GM21447 (cell line): Measurements from ENCODE around the gene LHFPL2.

Source experiments
- ATAC-seq: cut with Tn5 transposase; IDR thresholded peaks from one replicate; pipeline ENCODE4 v1.9.1; 2021; ENCODE audit not compliant: unreplicated experiment

Gene LHFPL2

DNA sequence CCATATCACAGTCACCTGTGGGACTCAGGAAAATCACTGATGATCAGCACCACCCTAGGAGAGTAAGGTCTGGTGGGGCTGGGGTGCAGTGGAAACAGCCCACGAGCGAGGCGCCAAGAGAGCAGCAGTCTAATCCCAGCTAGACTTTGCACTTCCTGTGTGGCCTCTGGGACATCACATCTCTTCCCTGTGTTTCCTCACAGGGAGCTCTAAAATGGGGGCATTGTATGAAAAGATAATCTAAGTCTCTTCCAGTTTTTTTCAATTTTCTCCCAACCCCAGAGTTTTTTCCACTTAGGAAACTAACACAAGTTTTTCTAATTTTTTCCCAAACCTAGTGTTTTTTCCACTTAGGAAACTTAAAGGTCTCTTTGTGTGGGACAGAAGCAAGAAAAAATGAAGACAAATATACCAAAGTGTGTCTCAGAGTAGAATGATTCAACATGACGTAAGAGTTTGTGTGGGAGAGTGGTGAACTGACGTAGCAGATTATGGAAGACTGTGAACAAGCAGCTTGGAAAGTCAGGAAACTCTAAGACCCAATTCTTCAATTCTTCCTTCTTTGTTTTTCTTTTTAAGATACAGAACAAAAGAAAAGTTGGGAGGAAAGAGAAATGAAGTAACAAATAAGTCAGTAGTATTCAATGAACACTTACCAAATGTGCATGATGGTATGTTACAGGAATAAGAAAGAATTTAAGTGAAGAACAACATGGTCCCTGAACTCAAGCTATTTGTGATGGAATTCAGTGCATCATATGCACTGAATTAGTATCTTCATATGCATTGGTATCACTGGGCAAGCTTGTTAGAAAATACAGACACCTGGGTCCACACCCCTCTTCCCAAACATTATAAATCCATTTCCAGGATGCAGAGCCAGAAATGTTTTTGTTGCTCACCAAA lies 51.3 kb downstream of the LHFPL2 start:
- ATAC-seq, result no peak

DNA sequence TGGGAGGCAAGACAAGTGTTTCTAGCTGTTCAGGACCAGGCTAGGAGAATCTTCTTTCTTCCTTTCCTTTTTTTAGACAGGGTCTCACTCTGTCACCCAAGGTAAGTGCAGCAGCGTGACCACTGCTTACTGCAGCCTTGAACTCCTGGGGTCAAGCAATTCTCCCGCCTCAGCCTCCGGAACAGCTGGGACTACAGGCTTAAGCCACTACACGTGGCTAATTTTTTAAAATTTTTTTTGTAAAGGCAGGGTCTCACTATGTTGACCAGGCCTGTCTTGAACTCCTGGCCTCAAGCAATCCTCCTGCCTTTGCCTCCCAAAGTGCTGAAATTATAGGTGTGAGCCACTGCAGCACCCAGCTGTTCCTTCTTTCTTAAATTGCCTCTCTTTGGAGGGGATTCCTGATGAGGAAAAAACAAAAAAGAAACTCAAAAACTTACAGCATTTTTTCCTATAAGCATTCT lies 53.1 kb downstream of the LHFPL2 start:
- ATAC-seq, result no peak

GRCh38 chr5:78594610-78595457 lies 53.7 kb downstream of the LHFPL2 start:
- no peak for ATAC-seq

- no peak for ATAC-seq
Observed at GRCh38 chr5:78594021-78594420, 54.6 kb downstream of the LHFPL2 start.

- no peak for ATAC-seq
Observed at GRCh38 chr5:78593465-78593864, 55.1 kb downstream of the LHFPL2 start.

DNA sequence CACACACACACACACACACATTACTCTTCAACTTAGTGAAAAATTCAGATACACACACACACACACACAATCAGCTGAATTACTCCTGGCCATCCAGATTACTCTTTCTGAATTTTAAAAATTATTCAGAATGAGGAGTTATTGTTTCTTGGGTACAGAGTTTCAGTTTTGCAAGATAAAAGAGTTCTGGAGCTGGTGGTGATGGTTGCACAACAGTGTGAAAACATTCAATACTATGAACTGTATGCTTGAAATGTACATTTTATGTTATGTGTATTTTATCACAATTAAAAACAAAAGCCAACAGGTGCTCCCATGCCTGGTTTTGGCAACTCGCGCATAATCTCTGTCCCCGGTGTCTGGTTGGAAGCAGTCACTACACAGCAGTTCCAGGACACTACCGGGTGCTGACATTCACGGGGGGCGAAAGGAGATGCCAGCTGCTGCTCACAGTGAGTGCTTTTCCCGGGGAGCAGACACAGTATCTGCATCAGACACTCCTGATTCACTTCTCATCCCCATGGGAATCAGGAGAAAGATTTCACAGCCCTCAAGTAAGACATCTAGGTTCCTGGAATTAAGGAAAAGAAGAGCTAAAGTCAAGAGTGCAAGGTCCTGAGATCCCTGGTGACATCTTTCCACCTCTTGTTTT lies 55.7 kb downstream of the LHFPL2 start:
- no peak for ATAC-seq

DNA sequence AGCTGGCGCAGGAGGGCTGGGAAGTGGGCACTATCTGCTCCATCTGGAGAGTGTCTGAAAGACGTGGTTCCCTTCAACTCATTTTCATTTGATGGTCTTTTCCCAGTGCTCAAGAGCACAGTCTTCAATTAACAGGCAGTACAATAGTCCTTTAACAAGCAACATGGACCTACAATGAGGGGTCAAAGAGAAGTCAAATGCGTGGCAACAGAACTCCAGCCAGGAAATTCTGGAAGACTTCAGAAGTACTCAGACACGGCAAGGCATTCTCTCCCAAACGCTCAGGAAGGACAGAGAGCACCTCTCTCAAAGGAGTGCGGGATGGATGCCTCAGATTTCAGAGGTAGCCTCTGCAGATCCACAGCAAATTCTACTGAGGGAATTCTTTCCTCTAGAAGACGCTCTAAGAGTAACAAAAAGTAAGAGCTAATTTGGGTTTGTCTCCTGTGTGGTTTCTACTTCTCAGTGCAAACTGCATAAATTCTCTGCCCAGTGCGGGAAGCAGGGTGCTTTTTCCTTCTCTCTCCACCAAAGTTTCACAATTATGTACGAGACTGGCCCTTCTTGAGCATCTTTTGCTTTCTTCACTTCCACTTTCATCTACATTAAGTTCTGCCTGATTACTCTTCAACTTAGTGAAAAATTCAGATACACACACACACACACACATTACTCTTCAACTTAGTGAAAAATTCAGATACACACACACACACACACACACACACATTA lies 56.4 kb downstream of the LHFPL2 start:
- ATAC-seq, result peak; percentile 82

- no peak for ATAC-seq
Observed at GRCh38 chr5:78591138-78591612, 57.4 kb downstream of the LHFPL2 start.

GRCh38 chr5:78589923-78590322 lies 58.6 kb downstream of the LHFPL2 start:
- no peak for ATAC-seq

DNA sequence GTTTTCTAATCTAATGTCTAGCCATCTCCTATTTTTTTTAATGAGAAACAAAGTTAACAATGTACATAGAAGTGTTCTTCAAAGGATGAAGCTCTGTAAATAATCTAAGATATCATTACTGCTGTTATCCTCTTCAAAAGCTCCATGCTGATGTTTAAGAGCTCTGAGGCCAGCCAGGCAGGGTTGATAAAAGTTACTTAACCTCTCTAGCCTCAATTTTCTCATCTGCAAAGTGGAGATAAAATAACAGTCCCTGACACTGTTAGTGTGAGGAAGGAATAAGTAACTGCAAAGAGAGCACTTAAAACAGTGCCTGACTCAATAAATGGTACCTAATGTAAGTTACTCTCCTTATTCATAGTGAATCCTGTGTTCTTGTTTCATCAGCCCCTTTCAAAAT lies 60.1 kb downstream of the LHFPL2 start:
- ATAC-seq, result no peak

GRCh38 chr5:78587775-78588291 lies 60.7 kb downstream of the LHFPL2 start:
- no peak for ATAC-seq

GRCh38 chr5:78587081-78587774 lies 61.3 kb downstream of the LHFPL2 start:
- ATAC-seq, result no peak

- no peak for ATAC-seq
Observed at GRCh38 chr5:78586251-78586650, 62.3 kb downstream of the LHFPL2 start.

DNA sequence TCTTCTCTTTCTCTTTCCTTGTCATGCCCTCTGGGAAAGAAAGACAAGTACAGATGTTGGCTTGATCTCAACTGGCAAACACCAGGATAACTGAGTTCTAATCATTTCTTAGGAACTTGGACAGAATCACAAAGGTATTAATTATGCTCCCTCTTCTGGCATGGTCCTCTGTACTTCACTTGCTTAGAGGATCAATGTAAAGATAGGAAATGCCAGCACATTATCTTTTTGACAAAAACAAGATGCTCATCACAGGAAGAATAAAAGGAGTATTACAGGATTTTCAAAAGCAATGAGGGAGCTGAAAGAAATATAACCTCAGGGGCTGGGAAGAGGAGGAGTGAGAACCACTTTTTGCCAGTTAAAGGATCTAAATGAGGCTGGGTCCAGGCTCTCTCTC lies 70.6 kb downstream of the LHFPL2 start:
- ATAC-seq, result no peak

GRCh38 chr5:78577071-78577807 lies 71.3 kb downstream of the LHFPL2 start:
- no peak for ATAC-seq

DNA sequence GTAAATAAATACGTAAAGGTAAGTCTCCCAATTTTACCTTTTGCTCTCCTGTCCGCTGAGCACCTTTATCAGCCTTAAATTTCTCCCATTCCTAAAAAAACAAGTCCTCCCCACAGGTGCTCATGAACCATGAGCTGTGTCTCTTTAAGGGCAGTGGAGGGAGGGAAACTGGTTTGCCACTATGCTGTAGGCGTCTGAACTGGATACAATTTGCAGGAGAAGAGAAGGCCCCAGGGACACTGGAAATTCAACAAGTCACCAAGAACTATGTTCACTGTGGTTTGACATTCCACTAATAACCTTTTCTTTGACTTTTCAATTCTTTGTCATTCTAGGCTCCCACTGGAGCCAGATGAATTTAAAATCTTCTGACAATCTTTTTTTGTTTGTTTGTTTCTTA lies 72.2 kb downstream of the LHFPL2 start:
- no peak for ATAC-seq

- no peak for ATAC-seq
Observed at GRCh38 chr5:78574731-78575161, 73.8 kb downstream of the LHFPL2 start.

DNA sequence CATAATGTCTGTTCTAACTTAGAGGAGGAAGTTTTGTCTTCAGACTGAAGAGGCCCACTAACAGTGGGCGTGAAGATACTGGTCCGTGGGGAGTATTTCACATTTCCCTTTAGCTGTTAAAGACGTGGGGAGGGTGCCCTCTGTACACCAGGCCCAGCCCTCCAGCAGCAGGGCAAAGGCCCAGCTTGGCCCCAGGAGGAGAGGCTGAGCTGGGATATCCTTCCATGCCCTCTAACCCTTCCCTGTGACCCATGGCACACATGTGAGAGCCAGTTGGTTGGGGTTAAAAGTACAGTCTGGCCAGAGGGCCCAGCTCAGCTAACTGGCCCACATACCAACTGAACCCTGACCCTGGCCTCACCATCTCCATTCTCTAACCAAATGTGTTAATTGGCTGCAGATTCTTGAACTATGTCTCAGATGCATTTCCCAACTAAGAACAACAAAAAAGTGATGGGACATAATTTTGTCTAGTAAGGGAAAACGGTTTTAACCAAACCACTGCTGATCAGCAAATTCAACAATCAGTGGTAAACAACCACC lies 74.4 kb downstream of the LHFPL2 start:
- ATAC-seq, result no peak

DNA sequence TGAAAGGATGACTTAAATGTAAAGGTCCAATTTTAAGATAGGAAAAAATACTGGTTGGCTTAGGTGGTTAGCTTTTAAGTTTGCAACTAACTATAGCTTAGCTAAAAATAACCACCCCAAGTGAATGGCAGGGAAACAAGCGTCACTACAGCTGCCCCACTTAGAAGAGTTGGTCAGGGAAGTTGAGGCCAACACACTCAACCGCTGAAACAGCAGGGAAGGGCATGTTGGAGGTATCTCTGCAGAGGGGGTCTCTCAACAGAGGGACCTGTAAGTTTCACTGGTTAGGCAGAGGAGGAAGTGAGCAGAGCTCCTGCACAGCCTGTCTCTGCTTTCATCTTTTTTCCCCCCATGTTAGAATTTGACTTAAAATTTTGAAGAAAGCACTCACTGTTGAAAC lies 75.3 kb downstream of the LHFPL2 start:
- peak; percentile 61 for ATAC-seq
